Measurements from ENCODE around the gene FGF5.

Gene FGF5

DNA sequence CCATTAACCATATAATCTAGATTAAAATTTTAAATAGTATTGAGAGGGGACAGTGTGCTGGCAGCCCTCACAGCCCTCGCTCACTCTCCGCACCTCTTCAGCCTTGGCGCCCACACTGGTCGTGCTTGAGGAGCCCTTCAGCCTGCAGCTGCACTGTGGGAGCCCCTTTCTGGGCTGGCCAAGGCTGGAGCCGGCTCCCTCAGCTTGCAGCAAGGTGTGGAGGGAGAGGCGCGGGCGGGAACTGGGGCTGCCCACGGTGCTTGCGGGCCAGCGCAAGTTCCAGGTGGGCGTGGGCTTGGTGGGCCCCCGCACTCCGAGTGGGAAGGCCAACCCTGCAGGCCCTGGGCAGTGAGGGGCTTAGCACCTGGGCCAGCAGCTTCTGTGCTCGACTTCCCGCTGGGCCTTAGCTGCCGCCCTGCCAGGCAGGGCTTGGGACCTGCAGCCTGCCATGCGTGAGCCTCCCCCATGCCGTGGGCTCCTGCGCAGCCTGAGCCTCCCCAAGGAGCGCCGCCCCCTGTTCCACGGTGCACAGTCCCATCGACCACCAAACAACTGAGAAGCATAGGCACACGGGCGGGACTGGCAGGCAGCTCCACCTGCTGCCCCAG is 36.3 kb downstream of the FGF5 start:
- no peaks in the 10 kb centered on the region for H3K79me2 ChIP-seq (ENCODE audit: insufficient read depth, low read depth)
- H3K4me3 ChIP-seq (IDR thresholded peaks at IDR 0.05; ENCODE audit: insufficient read depth, low read depth, low read length): no peak overlapping the region
- no peak overlapping the region for H2AFZ ChIP-seq (ENCODE audit: low read depth)
- H3K9ac ChIP-seq: no peak overlapping the region
- no peak overlapping the region for H3K4me2 ChIP-seq
- H4K20me1 ChIP-seq (ENCODE audit: insufficient read depth): no peaks in the 10 kb centered on the region
- no peak for TF ChIP-seq CTCF (conservative IDR thresholded peaks at IDR 0.05; ENCODE audit: low read depth, low read length)
- no peaks in the 10 kb centered on the region for H3K27me3 ChIP-seq (ENCODE audit: insufficient read depth, low read depth)
- no peaks in the 10 kb centered on the region for H3K36me3 ChIP-seq (ENCODE audit: insufficient read depth)
- H3K4me1 ChIP-seq (ENCODE audit: low read depth, poor library complexity, severe bottlenecking): no peaks in the 10 kb centered on the region
- no peak overlapping the region for H3K27ac ChIP-seq

- Histone ChIP-seq H3K27ac (no peak overlapping the region), H4K20me1 (ENCODE audit: insufficient read depth) (no peaks in the 10 kb centered on the region), H3K4me2 (no peak overlapping the region), H3K9ac (no peak overlapping the region), H3K79me2 (ENCODE audit: insufficient read depth, low read depth) (no peaks in the 10 kb centered on the region), H3K36me3 (ENCODE audit: insufficient read depth) (no peaks in the 10 kb centered on the region), H3K4me1 (ENCODE audit: low read depth, poor library complexity, severe bottlenecking) (no peaks in the 10 kb centered on the region), H3K4me3 (IDR thresholded peaks at IDR 0.05; ENCODE audit: insufficient read depth, low read depth, low read length) (no peak overlapping the region), H3K27me3 (ENCODE audit: insufficient read depth, low read depth) (no peaks in the 10 kb centered on the region), H2AFZ (ENCODE audit: low read depth) (no peak overlapping the region)
- TF ChIP-seq CTCF (conservative IDR thresholded peaks at IDR 0.05; ENCODE audit: low read depth, low read length): no peak
These were observed 39.0 kb downstream of the FGF5 start for GRCh38 chr4:80305466-80305865.

- TF ChIP-seq CTCF (conservative IDR thresholded peaks at IDR 0.05; ENCODE audit: low read depth, low read length): no peak
- Histone ChIP-seq H3K27ac (no peak overlapping the region), H3K4me2 (no peak overlapping the region)
These were observed 39.8 kb downstream of the FGF5 start for GRCh38 chr4:80306260-80306659.

DNA sequence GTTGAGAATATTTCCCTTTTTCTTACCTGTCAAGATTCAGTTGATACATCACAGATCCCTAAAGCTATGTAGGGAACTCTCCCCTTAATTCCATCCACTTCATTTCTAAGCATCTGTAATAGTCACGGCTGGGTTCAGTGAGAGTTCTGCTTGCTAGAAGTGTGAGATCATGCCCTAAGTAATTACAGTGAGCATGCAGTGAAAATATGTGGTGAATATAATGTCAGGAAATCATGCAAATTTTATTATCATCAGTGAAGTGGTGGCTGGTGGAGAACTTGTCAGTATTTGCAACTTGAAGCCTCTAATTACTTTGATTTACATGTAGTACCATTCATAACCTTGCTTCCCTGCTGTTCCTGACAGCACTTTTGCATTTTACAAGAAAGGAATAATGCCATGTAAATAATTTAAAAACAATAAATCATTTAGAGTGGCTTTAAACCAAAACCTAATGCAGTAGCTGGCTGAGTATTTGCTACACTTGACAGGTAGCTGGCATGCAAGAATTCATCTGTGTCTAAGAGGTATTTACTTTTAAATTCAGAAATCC is 40.8 kb downstream of the FGF5 start:
- Histone ChIP-seq H2AFZ (ENCODE audit: low read depth) (no peak overlapping the region), H3K27me3 (ENCODE audit: insufficient read depth, low read depth) (no peaks in the 10 kb centered on the region), H3K4me1 (ENCODE audit: low read depth, poor library complexity, severe bottlenecking) (no peaks in the 10 kb centered on the region), H3K9ac (no peak overlapping the region), H3K36me3 (ENCODE audit: insufficient read depth) (no peaks in the 10 kb centered on the region), H3K79me2 (ENCODE audit: insufficient read depth, low read depth) (no peaks in the 10 kb centered on the region), H4K20me1 (ENCODE audit: insufficient read depth) (no peaks in the 10 kb centered on the region), H3K4me3 (IDR thresholded peaks at IDR 0.05; ENCODE audit: insufficient read depth, low read depth, low read length) (no peak overlapping the region), H3K27ac (no peak overlapping the region), H3K4me2 (no peak overlapping the region)
- TF ChIP-seq CTCF (conservative IDR thresholded peaks at IDR 0.05; ENCODE audit: low read depth, low read length): no peak

More at GRCh38 chr4:80306260-80306659, 39.8 kb downstream of the FGF5 start:
- Histone ChIP-seq H3K79me2 (ENCODE audit: insufficient read depth, low read depth) (no peaks in the 10 kb centered on the region), H4K20me1 (ENCODE audit: insufficient read depth) (no peaks in the 10 kb centered on the region), H3K4me1 (ENCODE audit: low read depth, poor library complexity, severe bottlenecking) (no peaks in the 10 kb centered on the region), H3K36me3 (ENCODE audit: insufficient read depth) (no peaks in the 10 kb centered on the region), H3K4me3 (IDR thresholded peaks at IDR 0.05; ENCODE audit: insufficient read depth, low read depth, low read length) (no peak overlapping the region), H2AFZ (ENCODE audit: low read depth) (no peak overlapping the region), H3K27me3 (ENCODE audit: insufficient read depth, low read depth) (no peaks in the 10 kb centered on the region), H3K9ac (no peak overlapping the region)

All from KMS-11 (cell line).